Stimulated activated CD4-positive, alpha-beta T cell treated with anti-CD3 and anti-CD28 coated beads, TNF-alpha, amount 100 ng/mL, for 1 hour (primary cell): ENCODE measurements around the gene LGALS4.
A peak's percentile ranks its signal among the peaks of the same experiment; 100 is the strongest.
"Not testable (repeated sequence)": the region's sequence is repeated elsewhere in the genome, so short reads cannot be mapped to it uniquely, and the experiment has no call there.

Experiments
- DNase-seq, 3 donors: peaks; one replicate each; pipeline ENCODE4 v3.0.0-alpha.2; 2020; ENCODE audit warnings: low read depth in 3 of 3, low spot score in 1 of 3

LGALS4 gene

GRCh38 chr19:38812841-38813320 is at the start of gene LGALS4:
LGALS4 (minus strand) TSS chr19:38812945; CDS start chr19:38812886, 59 bp downstream.
- DNase-seq = no peak

GRCh38 chr19:38861368-38861767 is 48.6 kb upstream of the LGALS4 start:
- DNase-seq = no peak

DNA sequence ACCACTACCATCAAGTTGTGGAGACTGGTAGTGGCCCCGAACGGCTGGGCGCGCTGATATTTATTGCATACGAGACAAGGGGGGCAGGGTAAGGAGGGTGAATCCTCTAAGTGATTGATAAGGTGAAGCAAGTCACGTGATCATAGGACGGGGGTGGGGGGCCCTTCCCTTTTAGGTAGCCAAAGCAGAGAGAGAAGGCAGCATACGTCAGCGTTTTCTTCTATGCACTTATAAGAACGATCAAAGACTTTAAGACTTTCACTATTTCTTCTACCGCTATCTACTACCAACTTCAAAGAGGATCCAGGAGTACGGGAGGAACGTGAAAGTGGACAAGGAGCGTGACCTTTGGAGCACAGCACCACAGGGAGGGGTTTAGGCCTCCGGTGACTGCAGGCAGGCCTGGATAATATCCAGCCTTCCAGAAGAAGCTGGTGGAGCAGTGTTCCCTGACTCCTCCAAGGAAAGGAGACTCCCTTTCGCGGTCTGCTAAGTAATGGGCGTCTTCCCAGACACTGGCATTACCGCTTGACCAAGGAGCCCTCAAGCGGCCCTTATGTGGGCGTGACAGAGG is 47.0 kb upstream of the LGALS4 start:
- not testable (repeated sequence) for DNase-seq

GRCh38 chr19:38856813-38857212 is 44.1 kb upstream of the LGALS4 start:
- DNase-seq = no peak

GRCh38 chr19:38855751-38856150 is 43.0 kb upstream of the LGALS4 start:
- DNase-seq = not testable (repeated sequence)

DNA sequence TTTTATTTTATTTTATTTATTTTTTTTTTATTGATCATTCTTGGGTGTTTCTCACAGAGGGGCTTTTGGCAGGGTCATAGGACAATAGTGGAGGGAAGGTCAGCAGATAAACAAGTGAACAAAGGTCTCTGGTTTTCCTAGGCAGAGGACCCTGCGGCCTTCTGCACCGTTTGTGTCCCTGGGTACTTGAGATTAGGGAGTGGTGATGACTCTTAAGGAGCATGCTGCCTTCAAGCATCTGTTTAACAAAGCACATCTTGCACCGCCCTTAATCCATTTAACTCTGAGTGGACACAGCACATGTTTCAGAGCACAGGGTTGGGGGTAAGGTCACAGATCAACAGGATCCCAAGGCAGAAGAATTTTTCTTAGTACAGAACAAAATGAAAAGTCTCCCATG is 42.2 kb upstream of the LGALS4 start:
- DNase-seq = not testable (repeated sequence)

DNA sequence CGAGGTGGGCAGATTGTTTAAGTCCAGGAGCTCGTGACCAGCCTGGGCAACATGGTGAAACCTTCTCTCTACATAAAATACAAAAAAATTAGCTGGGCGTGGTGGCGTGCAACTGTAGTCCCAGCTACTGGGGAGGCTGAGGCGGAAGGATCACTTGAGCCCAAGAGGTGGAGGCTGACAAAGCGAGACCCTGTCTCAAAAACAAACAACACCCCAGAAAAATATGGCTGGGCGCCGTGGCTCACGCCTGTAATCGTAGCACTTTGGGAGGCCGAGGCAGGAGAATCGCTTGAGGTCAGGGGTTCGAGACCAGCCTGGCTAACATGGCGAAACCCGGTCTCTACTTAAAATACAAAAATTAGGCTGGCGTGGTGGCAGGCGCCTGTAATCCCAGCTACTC is 40.5 kb upstream of the LGALS4 start:
- DNase-seq = no peak

DNA sequence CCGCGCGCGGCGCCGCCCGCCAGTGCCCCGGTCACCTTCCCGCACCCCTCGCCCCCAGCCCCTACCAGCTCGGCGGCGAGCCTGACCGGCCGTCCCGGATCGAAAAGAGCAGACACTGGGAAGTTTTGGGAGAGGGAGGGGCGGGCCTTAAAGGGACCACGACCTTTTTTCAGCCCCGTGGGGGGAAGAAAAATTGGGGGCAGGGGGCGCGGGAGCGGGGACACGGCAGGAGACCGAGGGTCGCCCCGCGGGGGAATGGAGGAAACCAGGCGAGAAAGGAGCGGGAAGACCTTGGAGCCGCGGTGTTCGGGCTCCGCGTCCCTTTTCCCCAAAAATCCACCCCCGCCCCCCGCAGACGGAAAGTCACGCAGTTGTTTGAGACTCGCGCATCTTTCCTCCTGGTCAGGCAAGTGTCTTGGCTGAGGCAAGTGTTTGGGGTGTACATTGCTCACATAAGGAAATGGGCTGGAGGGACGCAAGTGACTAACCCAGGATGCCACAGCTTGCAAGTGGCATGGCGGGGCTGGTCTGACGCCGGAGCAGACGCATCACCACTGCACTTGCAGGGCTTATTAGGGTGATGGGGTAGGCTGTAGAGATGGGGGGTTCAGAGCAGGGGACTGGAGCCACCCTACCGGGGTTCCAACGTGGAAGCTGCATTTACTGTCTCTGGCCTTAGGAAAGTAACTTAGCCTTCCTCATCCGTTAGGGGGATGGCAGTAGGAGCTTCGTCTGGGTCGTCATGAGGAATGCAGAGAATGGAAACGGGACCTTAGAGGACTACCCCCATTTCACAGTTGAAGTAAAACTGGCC is 39.7 kb upstream of the LGALS4 start:
- DNase-seq = peak in 1 of 3 donors; percentile 36

GRCh38 chr19:38851622-38852230 is 39.0 kb upstream of the LGALS4 start:
- DNase-seq = peak; percentile 67 to 83 (median 78)

DNA sequence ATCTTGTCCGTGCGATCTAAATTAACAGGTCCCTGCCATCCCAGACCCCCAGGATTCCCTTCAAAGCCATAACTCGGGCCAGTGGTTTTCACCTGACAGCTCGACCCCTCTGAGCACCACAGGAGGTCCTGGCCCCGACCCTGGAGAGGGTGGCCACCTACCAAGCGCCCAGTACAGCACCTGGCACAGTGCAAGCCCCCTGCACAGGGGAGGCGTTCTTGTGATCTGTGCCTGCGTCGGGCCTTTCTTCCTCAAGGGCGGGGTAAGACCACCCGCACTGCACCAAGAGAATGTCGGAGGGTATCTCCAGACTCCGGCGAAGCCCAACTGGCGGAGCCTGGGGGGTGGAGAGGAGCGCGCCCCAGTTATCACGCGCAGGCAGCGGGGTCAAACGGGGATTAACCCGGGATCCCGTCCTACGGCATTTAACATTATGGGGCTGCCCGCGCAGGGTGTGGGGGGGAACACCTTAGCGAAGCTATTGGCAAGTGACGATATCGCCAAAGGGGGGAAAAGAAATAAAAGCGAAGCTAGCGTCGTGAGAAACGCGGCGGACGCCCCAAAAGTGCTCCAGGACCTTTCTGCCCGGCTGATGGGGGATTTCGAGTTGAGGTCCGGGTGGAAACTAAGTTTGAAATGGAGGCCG is 38.4 kb upstream of the LGALS4 start:
- no peak for DNase-seq

DNA sequence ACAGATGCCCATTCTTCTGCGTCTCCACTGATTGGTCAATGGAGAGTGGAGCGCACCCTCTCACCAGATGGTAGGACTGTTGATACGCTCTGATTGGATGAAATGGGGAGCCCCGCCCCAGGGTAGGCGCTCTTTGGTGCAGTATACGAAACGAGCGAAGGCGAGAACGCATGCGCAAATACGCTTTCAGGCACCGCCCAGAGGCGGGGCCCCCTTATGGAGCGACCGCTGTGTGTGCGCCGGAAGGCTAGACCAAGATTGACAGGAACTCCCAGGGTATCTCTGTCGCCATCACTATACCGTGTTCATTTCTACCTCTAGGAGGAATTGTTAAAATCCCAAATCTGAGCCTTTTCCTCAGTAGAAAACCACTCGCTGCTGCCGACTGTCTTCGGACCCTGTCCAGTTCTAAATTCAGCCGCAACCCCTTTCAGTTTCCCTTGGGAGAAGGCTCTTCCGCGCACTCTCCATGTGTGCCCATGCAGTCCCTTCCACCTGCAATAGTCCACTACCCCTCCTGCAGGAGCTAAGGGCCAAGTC is 37.8 kb upstream of the LGALS4 start:
- peak; percentile 93 to 99 (median 98) for DNase-seq

DNA sequence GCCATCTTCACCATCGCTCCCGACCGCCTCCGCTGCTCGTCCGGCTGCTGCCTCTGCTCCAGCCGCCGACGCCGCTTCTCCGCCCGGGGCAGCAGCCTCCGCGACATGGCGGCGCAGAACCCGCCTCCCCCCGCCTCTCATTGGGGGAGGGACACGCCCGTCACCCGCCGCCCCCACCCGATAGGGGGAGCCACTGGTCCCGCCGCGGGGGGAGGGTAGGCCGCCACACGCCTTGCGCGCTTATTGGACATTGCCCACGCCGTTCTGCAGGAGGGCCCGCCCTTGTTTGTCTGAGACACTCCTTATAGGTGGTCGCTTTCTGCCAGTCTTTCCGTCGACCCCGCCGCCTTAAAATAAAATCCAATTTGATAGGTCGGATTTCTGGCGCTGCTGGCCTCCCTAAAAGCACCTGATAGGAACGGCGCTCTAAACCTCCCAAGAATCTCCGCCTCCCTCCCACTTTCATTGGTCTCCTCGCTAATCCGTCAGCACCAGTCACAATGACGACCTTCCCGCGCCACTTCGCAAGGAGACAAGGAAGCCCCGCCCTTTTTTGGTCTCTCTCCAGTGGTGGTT is 37.2 kb upstream of the LGALS4 start, which contains the start of gene HNRNPL:
HNRNPL (minus strand) TSS at position 127 of the 576 bp plus-strand sequence; CDS start at position 107, 20 bp downstream.
- DNase-seq = peak; percentile 99

- DNase-seq = peak; percentile 95 to 99 (median 96)
Measured at GRCh38 chr19:38849147-38849859, 36.6 kb upstream of the LGALS4 start.

GRCh38 chr19:38848299-38849146 is 35.8 kb upstream of the LGALS4 start:
- no peak for DNase-seq

DNA sequence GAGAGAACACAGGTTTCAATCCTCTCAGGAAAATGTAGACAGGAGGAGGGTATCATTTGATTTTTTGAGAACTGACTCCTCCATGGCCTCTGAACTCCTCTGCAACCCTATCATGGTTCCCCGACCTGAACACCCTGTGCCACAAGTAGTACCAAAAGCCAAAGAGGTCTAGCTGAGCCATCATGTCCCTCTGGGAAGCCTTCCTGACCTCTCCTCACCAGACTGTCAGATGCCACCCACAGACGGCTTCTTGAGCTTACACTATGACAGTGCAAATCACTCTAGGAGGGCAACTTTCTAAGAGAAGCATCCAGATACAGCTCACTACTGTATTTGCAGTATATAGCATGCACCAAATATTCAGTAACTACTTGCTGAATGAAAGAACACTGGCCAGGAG is 33.4 kb upstream of the LGALS4 start:
- DNase-seq = no peak

DNA sequence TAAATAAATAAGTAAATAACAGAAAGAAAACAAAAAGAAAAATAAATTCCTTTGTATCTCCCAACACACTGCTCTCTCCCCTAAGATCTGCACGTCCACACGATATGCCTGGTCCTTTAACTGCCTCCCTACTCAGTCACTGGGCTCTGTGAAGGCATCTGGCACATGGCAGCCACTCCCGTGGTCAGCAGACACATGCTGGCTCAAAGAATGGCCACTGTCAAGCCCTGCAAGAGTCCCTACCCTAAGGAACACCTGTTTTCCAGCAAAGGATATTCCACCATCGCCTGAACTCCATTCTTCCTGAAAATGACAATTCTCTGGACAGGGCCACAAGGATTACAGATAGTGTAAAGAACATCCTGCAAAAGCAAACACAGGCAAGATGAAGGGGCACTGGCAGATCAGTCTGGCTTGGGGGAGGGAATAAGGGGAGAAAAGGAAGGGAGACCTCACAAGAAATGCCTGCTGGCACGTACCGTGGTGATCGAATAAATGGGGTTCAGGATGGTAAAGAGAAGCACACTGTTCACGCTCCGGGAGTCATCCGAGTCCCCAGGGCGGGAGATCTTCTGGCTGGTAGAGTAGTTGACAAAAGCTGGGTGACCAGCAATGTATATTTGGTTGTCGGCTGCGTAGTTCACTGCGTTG is 32.8 kb upstream of the LGALS4 start:
- DNase-seq = no peak

DNA sequence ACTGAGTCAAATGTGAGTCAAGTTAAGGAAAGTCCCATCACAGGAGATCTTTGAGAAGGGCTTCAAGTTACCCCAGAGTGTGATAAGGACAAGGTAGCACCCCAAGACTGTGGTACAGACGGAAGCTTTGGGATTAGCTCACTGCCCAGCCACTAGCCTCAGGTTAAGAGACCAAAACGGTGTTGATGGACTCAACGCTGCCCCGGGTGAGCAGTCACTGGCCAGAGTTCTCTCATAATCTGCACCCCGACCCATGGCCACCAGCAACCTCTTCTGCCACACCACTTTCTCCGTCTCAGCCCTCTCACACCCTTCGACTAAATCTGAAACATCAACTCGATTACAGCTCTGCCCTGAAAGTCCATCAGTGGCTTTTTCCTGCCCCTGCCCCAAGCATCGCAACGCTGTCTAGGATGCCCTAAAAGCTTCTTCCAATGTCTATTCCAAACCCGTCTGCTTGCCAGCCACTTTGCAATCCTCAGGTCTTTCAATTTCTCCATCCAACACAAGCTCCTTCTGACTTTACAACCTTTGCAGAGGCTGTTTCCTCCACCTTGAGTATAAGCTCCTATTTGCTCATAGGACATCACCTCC is 31.4 kb upstream of the LGALS4 start:
- DNase-seq = no peak

DNA sequence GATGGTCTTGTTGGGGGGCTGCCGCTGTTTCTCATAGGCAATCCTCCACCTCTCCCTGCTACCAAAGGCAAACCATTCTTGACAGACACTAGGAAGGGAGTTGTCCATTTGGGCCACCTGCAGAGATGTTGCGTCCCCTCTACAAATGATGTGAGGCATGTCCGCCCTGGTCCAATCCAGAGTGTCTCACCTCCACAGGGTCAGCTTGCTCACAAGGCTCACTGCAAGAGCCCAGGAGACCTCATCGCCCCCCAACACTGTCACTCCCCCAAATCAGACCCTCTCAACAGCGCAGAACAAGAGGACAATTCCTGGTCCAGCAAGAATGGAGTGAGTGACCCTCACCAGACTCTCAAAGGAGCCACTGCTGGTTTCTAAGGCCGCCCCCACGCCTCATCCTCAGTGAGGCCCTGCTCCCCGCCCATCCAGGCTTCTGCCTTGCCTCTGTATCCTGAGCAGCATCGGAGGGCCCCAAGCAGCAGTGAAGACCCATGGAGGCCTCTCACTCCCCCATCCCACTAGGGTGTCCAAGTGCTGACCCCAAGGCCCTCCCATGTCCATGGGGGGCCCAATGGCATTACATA is 30.5 kb upstream of the LGALS4 start:
- no peak for DNase-seq
